ENCODE measurements around the gene RDH5.
A peak's percentile ranks its signal among the peaks of the same experiment; 100 is the strongest.

The RDH5 gene

DNA sequence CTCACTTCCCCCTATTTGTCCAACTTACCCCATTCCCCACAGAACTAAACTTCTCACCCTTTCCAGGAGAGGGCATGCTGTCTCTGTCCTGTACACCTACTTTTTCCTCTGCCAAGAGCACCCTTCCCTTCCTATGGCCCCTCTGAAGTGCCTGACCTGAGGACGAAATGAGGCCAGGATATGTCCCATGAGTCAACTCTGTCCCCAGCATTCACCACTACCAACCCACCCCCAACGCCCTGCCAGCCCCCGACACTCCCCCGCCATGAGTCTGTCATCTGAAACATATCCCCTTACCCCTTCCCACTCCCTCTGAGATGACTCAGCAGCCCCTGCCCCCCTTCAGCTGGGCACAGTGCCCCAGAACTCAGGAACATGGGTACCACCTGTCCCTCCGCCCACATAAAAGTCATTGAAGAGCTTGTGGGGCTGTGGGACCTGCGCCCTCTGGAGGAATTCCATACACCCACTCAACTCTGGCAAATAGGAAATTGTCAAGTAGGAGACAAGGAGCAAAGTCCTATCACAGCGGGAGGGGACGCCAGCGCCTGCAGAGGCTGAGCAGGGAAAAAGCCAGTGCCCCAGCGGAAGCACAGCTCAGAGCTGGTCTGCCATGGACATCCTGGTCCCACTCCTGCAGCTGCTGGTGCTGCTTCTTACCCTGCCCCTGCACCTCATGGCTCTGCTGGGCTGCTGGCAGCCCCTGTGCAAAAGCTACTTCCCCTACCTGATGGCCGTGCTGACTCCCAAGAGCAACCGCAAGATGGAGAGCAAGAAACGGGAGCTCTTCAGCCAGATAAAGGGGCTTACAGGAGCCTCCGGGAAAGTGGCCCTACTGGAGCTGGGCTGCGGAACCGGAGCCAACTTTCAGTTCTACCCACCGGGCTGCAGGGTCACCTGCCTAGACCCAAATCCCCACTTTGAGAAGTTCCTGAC, 38.8 kb upstream of the RDH5 start:
- TF ChIP-seq, protein P1, sequence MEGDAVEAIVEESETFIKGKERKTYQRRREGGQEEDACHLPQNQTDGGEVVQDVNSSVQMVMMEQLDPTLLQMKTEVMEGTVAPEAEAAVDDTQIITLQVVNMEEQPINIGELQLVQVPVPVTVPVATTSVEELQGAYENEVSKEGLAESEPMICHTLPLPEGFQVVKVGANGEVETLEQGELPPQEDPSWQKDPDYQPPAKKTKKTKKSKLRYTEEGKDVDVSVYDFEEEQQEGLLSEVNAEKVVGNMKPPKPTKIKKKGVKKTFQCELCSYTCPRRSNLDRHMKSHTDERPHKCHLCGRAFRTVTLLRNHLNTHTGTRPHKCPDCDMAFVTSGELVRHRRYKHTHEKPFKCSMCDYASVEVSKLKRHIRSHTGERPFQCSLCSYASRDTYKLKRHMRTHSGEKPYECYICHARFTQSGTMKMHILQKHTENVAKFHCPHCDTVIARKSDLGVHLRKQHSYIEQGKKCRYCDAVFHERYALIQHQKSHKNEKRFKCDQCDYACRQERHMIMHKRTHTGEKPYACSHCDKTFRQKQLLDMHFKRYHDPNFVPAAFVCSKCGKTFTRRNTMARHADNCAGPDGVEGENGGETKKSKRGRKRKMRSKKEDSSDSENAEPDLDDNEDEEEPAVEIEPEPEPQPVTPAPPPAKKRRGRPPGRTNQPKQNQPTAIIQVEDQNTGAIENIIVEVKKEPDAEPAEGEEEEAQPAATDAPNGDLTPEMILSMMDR (IDR thresholded peaks at IDR 0.05; ENCODE audit: unreplicated experiment in 3 of 3), result peak; percentile 15 to 51 (median 41)
- peak overlapping the region; percentile 84 to 87 (median 86) for H3K4me3 Mint-ChIP-seq
- peaks cover 23% of the 10 kb centered on the region for H3K4me1 Mint-ChIP-seq
- peaks cover 4% of the 10 kb centered on the region for H3K36me3 Mint-ChIP-seq (ENCODE audit: low read depth)
- no peaks in the 10 kb centered on the region for H3K9me3 Mint-ChIP-seq
- H3K27me3 Mint-ChIP-seq (ENCODE audit: low read depth), result peaks cover 6% of the 10 kb centered on the region
- peak overlapping the region; percentile 58 to 90 (median 84) for H3K27ac Mint-ChIP-seq

DNA sequence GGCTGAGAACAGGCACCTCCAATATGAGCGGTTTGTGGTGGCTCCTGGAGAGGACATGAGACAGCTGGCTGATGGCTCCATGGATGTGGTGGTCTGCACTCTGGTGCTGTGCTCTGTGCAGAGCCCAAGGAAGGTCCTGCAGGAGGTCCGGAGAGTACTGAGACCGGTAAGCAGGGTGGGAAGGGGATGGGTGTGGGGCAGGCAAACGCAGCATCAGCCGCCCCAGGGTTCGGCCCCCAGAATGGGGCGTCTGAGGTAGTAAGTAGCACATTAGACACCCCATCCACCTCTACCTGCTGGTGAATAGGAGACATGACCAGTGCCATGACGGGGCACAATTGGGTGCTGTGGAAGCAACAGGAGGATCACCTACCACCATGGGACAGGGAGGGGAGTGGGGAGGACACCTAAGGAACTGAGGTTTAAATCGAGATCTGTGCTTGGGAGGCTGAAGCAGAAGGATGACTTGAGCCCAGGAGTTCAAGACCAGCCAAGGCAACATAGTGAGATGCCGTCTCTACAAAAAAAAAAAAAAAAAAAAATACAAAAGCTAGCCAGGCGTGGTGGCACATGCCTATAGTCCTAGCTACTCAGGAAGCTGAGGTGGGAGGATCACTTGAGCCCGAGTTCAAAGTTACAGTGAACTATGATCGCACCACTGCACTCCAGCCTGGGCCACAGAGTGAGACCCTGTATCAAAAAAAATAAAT, 38.0 kb upstream of the RDH5 start:
- peaks cover 6% of the 10 kb centered on the region for H3K27me3 Mint-ChIP-seq (ENCODE audit: low read depth)
- H3K36me3 Mint-ChIP-seq (ENCODE audit: low read depth), result peaks cover 4% of the 10 kb centered on the region
- no peaks in the 10 kb centered on the region for H3K9me3 Mint-ChIP-seq
- H3K4me3 Mint-ChIP-seq, result peak overlapping the region; percentile 84 to 87 (median 86)
- H3K4me1 Mint-ChIP-seq, result peaks cover 23% of the 10 kb centered on the region
- TF ChIP-seq, protein P1 (IDR thresholded peaks at IDR 0.05; ENCODE audit: unreplicated experiment in 3 of 3), result no peak
- H3K27ac Mint-ChIP-seq, result peak overlapping the region; percentile 0 to 84 (median 58)

DNA sequence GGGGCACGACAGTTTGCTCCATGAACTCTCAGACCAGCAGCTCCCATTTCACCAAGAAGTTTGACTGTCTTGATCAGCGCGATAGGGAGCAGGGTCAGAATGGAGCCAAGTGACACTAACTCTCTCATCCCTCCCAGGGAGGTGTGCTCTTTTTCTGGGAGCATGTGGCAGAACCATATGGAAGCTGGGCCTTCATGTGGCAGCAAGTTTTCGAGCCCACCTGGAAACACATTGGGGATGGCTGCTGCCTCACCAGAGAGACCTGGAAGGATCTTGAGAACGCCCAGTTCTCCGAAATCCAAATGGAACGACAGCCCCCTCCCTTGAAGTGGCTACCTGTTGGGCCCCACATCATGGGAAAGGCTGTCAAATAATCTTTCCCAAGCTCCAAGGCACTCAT, 36.5 kb upstream of the RDH5 start:
- H3K27me3 Mint-ChIP-seq (ENCODE audit: low read depth), result peaks cover 6% of the 10 kb centered on the region
- H3K36me3 Mint-ChIP-seq (ENCODE audit: low read depth), result peaks cover 4% of the 10 kb centered on the region
- peak overlapping the region in 1 of 3 experiments; percentile 6 for H3K4me3 Mint-ChIP-seq
- no peaks in the 10 kb centered on the region for H3K9me3 Mint-ChIP-seq
- peaks cover 23% of the 10 kb centered on the region for H3K4me1 Mint-ChIP-seq
- TF ChIP-seq, protein P1 (IDR thresholded peaks at IDR 0.05; ENCODE audit: unreplicated experiment in 3 of 3), result no peak
- H3K27ac Mint-ChIP-seq, result no peak overlapping the region

DNA sequence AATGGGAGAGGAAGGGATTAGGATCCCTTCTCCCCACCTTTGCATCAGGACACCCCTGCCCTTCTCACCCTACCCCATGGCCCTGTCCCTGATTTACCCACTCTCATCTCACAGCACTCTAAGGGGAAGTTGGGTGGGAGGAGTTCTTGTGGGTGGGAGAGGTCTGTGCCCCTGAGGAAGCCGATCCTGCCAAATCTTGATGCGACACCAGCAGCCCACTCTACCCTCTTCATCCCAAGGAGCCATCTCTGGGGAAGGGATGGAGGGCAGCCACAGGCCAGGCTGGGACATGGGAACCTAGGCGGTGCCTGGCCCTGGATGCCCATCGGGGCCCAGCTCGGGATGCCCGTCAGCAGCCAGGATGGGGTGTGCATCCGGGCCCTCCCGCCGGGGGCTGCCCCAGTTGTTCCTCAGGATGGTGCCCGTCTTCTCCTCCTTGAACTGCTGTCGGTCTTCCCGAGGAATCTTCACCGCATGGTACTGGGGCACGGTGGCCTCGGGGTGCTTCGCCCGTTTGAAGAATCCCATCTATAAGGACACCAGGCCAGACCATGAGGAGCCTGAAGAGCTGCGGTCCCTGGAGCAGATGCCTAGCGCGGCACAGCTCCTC, 35.3 kb upstream of the RDH5 start:
- peaks cover 6% of the 10 kb centered on the region for H3K27me3 Mint-ChIP-seq (ENCODE audit: low read depth)

DNA sequence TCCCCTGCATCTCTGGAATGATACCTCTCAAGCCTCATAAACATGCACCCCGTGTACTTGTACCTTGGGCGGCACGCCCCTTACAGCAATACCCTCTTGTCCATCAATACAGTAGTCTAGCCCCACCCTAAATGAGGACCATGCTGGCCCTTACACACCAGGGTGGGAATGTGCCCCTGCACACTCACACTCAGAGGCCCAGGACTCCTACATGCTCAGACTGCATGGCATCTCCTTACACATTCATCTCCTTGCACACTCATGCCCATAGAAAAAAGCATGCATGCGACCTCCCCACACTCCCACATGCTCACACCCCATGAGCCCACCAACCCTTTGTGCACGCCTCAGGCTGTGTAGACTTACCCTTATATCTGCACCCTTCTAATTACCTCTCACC, 34.5 kb upstream of the RDH5 start:
- Mint-ChIP-seq H3K36me3 (ENCODE audit: low read depth) (peaks cover 4% of the 10 kb centered on the region), H3K27me3 (ENCODE audit: low read depth) (peaks cover 6% of the 10 kb centered on the region), H3K4me1 (peaks cover 23% of the 10 kb centered on the region), H3K27ac (no peak overlapping the region), H3K4me3 (no peak overlapping the region), H3K9me3 (no peaks in the 10 kb centered on the region)
- TF ChIP-seq, protein P1 (IDR thresholded peaks at IDR 0.05; ENCODE audit: unreplicated experiment in 3 of 3), result no peak

More for the DNA sequence above, 35.3 kb upstream of the RDH5 start:
- Mint-ChIP-seq H3K4me3 (no peak overlapping the region), H3K4me1 (peaks cover 23% of the 10 kb centered on the region), H3K9me3 (no peaks in the 10 kb centered on the region), H3K27ac (no peak overlapping the region), H3K36me3 (ENCODE audit: low read depth) (peaks cover 4% of the 10 kb centered on the region)
- TF ChIP-seq, protein P1 (IDR thresholded peaks at IDR 0.05; ENCODE audit: unreplicated experiment in 3 of 3), result no peak

Measured in nephron (organoid).